ENCODE results near the gene G2E3.

Gene G2E3

DNA sequence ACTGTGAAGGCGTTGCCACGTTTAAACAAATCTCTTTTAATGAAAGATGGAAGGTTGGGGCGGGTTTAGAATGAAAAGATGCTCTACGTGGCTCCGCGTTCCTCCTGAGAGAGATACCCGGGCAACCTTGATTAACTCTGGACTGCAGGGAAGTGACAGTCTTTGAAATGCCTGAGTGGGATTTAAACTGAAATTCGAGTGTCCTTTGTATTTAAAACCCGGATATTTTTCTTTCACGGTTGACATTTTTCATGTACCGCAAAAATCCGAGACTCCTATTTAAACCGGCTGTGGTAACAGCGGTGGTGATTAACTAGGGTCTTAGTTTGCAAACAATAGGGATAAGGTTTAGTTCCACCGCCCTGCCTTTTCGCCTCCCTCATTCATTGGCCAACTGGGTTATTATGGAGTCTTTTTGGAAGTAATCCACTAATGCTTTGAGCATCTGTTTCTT, 707 bp downstream of the G2E3 start:
- DNase-seq (ENCODE audit: low read depth), result no peak
- TF ChIP-seq, protein P1, sequence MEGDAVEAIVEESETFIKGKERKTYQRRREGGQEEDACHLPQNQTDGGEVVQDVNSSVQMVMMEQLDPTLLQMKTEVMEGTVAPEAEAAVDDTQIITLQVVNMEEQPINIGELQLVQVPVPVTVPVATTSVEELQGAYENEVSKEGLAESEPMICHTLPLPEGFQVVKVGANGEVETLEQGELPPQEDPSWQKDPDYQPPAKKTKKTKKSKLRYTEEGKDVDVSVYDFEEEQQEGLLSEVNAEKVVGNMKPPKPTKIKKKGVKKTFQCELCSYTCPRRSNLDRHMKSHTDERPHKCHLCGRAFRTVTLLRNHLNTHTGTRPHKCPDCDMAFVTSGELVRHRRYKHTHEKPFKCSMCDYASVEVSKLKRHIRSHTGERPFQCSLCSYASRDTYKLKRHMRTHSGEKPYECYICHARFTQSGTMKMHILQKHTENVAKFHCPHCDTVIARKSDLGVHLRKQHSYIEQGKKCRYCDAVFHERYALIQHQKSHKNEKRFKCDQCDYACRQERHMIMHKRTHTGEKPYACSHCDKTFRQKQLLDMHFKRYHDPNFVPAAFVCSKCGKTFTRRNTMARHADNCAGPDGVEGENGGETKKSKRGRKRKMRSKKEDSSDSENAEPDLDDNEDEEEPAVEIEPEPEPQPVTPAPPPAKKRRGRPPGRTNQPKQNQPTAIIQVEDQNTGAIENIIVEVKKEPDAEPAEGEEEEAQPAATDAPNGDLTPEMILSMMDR (IDR thresholded peaks at IDR 0.05; ENCODE audit: control insufficient read depth, insufficient read depth, low read depth, low read length, missing control alignments), result no peak

GRCh38 chr14:30560581-30560980, 1.6 kb downstream of the G2E3 start:
- peak overlapping the region; percentile 93 for H3K4me3 ChIP-seq (ENCODE audit: control insufficient read depth, low read depth, low read length)
- TF ChIP-seq, protein P1 (IDR thresholded peaks at IDR 0.05; ENCODE audit: control insufficient read depth, insufficient read depth, low read depth, low read length, missing control alignments), result no peak
- no peak for DNase-seq (ENCODE audit: low read depth)

More for the DNA sequence above, 707 bp downstream of the G2E3 start:
- peak overlapping the region; percentile 93 for H3K4me3 ChIP-seq (ENCODE audit: control insufficient read depth, low read depth, low read length)

DNA sequence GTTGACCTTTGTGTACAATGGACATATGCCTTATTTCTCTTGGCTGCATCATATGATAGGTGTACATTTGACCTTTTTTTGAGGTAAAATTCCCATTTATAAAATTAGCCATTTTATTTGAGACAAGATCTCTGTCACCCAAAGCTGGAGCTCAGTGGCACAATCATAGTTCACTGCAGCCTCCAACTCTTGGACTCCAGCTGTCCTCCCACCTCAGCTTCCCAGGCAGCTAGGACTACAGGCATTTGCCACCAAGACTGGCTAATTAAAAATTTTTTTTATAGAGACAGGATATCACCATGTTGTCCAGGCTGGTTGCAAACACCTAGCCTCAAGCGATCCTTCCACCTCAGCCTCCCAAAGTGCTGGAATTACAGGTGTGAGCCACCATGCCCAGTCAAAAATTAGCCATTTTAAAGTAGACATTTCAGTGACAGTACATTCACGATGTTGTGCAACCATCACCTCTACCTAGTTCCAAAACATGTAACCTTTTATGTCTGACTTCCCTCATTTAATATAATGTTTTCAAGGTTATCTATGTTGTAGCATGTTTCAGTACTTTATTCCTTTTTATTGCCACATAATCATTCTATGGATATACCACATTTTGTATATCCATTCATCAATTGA, 5.4 kb downstream of the G2E3 start:
- H3K4me3 ChIP-seq (ENCODE audit: control insufficient read depth, low read depth, low read length), result no peak overlapping the region
- DNase-seq (ENCODE audit: low read depth), result no peak
- TF ChIP-seq, protein P1 (IDR thresholded peaks at IDR 0.05; ENCODE audit: control insufficient read depth, insufficient read depth, low read depth, low read length, missing control alignments), result no peak

DNA sequence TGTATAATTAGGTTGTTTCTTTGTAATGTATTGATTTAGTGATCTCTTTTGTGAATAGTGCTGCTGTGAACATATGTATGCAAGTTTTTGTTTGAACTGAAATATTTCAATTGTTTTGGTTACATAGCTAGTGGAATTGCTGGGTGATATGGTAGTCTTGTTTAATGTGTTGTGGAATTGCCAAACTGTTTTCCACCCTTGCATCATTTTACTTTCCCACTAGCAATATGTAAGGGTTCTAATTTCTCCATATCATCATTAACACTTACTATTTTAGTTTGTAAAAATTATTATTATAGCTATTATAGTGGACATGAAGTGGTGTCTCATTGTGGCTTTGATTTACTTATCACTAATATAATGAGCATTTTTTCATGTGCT, 5.9 kb downstream of the G2E3 start:
- no peak overlapping the region for H3K4me3 ChIP-seq (ENCODE audit: control insufficient read depth, low read depth, low read length)
- no peak for DNase-seq (ENCODE audit: low read depth)
- TF ChIP-seq, protein P1 (IDR thresholded peaks at IDR 0.05; ENCODE audit: control insufficient read depth, insufficient read depth, low read depth, low read length, missing control alignments), result no peak

GRCh38 chr14:30569216-30569902, 10.4 kb downstream of the G2E3 start:
- TF ChIP-seq, protein P1 (IDR thresholded peaks at IDR 0.05; ENCODE audit: control insufficient read depth, insufficient read depth, low read depth, low read length, missing control alignments), result no peak
- no peak overlapping the region for H3K4me3 ChIP-seq (ENCODE audit: control insufficient read depth, low read depth, low read length)
- no peak for DNase-seq (ENCODE audit: low read depth)

GRCh38 chr14:30569903-30570226, 10.9 kb downstream of the G2E3 start:
- TF ChIP-seq, protein P1 (IDR thresholded peaks at IDR 0.05; ENCODE audit: control insufficient read depth, insufficient read depth, low read depth, low read length, missing control alignments), result no peak
- no peak for DNase-seq (ENCODE audit: low read depth)
- no peak overlapping the region for H3K4me3 ChIP-seq (ENCODE audit: control insufficient read depth, low read depth, low read length)
